Measurements from ENCODE around the gene KRTAP20-3.

The KRTAP20-3 gene

GRCh38 chr21:30689822-30690221 lies 47.2 kb downstream of the KRTAP20-3 start:
- H3K9ac ChIP-seq (ENCODE audit: low read depth, low read length): no peak overlapping the region

More at GRCh38 chr21:30689822-30690221, 47.2 kb downstream of the KRTAP20-3 start:
- H3K27me3 ChIP-seq (ENCODE audit: control insufficient read depth, insufficient read depth, low read length): no peaks in the 10 kb centered on the region
- H3K36me3 ChIP-seq (ENCODE audit: control insufficient read depth, insufficient read depth, low read length): no peaks in the 10 kb centered on the region
- no peak overlapping the region for H3K4me3 ChIP-seq (ENCODE audit: low read depth, low read length)
- H3K9me3 ChIP-seq (ENCODE audit: control insufficient read depth, insufficient read depth, low read length): no peaks in the 10 kb centered on the region
- H3K4me1 ChIP-seq (ENCODE audit: control insufficient read depth, insufficient read depth, low read length): no peaks in the 10 kb centered on the region

Measured in iPS-15b (cell line).